ENCODE measurements around the gene MACROD1.

DNA sequence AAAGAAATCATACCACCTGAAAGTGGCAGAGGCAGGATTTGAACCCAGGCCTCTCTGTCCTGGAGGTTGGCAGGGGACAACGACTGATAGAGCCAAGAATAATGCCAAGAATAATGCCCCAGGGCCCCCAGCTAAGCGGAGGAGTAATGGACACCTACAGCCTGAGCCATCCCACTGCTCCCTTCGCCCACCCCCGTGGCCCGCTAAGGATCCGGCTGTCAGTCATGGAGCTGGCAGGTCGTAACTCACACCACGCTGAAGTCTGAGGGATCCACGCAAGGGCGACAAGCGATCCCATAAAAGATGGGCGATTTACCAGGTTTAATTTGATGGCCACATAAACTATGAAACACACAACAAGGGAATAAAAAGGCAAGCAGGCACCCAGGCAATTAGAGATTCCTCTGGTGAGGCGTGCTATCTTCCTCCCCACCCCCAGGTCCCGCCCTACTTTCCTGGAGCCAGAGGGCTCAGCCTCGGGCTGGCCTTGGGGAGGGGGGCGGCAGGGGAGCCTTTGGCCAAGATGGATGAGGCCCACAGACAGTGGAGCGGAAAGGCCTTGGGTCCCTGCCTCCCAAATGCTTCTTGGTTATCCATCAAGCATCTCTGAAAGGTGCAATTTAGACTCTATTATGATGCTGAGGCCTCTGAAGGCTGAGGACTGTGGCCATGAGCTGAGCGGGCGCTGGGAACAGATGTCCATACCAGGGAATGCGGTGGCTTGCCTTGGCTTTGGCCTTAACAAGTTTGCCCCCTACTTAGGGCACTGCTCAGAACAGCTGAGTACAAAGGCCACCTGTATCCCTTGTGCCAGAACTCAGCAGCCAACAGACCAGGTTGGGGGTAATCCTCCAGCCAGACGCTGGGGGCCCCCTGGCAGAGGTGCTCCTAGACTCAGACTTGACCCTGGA is 55.2 kb downstream of the MACROD1 start:
- TF ChIP-seq, protein P1, sequence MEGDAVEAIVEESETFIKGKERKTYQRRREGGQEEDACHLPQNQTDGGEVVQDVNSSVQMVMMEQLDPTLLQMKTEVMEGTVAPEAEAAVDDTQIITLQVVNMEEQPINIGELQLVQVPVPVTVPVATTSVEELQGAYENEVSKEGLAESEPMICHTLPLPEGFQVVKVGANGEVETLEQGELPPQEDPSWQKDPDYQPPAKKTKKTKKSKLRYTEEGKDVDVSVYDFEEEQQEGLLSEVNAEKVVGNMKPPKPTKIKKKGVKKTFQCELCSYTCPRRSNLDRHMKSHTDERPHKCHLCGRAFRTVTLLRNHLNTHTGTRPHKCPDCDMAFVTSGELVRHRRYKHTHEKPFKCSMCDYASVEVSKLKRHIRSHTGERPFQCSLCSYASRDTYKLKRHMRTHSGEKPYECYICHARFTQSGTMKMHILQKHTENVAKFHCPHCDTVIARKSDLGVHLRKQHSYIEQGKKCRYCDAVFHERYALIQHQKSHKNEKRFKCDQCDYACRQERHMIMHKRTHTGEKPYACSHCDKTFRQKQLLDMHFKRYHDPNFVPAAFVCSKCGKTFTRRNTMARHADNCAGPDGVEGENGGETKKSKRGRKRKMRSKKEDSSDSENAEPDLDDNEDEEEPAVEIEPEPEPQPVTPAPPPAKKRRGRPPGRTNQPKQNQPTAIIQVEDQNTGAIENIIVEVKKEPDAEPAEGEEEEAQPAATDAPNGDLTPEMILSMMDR (IDR thresholded peaks at IDR 0.05; ENCODE audit: low read depth, low read length): no peak
- TF ChIP-seq POLR2A (IDR thresholded peaks at IDR 0.05; ENCODE audit: extremely low read depth, insufficient read length): no peak
